NCI-H2196 treated with DMSO at 0.1 percent for 48 hours (cell line): ENCODE measurements around the gene AGAP1.

Experiments used
- DNase-seq: peaks from one replicate; lab custom pipeline; 2025; ENCODE audit not compliant: unreplicated experiment; lab: John Stamatoyannopoulos, UW

AGAP1 gene

GRCh38 chr2:235952714-235953113 is 458.9 kb downstream of the AGAP1 start:
- no peak for DNase-seq

DNA sequence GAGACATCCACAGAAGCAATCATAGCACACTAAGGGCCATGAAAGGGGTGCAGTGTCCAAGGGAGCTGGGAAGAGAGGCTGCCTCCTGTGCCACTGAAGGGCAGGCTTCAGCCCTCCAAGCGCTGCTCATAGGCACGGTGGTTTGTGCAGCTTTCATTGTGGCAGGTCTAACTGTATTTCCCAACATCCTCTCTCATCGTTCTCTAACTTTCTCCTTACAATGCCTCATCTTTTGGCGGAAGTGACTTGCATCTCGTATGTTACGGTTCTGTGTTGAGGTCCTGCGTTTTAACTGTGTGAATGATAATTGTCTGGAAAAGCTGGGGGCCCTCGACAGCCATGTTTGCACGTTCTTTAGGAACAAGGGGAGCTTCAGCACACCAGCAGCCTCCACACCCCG is 460.4 kb downstream of the AGAP1 start:
- DNase-seq, result no peak

DNA sequence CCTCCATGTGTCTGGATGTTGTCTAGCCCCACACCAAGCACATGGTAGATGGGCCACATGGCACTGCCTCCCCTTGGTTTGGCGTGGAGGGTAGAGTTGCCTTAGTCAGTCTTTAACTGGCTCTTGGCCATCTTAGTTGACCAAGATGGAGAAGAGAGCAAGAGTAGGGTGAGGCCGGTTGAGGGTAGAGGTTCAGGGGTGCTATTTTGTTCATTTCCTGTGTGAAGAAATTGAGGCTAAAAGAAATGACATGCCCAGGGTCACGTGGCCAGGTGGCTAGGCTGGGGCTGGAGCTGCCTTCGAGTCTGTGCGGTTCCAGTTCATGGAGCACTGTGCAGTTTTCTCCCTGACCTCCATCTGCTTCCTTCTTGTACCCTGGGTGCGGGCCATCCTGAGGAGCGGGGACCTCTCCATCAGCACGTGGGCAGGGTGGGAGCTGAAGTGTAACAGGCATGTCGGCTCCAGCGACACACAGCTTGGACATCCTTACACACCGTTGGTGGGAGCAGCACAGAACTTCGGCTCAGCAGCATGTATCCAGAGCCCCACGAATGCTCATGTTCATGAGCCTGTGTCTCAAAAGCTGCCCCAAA is 461.1 kb downstream of the AGAP1 start:
- no peak for DNase-seq

DNA sequence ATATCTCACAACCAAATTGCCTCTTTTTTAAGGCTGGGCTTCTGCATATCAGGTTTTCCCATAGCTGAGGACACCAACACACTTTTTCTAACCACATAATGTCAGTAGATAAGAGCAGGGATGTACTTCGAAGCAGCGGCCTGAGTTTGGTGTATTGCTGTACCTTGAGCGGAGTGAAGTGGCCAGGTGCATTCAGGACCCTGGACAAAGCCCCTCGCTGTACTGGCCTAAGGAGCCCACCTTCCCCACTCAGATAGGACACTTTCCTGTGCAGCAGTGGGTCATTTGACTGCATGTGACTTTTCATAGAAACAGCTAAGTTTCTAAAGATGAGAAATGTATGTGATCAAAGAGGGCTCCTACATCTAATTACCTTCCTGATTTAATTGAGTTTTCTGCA is 461.8 kb downstream of the AGAP1 start:
- DNase-seq, result no peak

DNA sequence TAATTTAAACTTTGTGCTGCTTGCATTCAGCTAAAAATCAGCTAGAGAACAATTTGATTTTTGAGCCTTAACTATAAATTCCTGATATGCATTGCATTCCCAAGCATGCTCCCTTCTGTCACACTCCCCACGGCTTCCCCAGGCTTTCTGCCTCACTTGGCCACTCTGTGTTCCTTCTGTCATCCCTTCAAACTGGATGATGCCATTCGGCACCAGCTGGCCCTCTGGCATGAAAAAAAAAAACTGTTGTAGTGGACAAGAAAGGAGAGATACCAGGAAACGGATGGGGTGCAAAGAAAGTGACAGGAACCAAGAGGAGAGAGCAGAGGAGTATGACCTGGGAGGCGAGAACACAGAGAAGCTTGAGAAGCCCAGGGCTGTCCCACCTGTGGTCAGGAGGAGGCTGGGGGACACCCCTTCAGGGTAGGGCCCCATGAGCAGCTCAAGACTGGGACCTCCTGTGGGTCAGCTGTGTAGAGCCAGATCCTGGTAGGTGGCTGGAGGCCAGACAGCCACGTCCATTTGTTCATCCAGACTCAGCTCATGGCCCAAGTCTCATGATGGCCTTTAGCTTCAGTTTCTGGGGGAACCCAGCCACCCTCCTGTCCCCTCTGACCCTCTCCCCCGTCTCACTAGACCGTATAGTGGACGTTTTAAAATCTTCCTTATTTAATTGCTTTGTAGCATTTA is 462.6 kb downstream of the AGAP1 start:
- no peak for DNase-seq

- DNase-seq, result no peak
Observed at GRCh38 chr2:235957251-235957650, 463.4 kb downstream of the AGAP1 start.

DNA sequence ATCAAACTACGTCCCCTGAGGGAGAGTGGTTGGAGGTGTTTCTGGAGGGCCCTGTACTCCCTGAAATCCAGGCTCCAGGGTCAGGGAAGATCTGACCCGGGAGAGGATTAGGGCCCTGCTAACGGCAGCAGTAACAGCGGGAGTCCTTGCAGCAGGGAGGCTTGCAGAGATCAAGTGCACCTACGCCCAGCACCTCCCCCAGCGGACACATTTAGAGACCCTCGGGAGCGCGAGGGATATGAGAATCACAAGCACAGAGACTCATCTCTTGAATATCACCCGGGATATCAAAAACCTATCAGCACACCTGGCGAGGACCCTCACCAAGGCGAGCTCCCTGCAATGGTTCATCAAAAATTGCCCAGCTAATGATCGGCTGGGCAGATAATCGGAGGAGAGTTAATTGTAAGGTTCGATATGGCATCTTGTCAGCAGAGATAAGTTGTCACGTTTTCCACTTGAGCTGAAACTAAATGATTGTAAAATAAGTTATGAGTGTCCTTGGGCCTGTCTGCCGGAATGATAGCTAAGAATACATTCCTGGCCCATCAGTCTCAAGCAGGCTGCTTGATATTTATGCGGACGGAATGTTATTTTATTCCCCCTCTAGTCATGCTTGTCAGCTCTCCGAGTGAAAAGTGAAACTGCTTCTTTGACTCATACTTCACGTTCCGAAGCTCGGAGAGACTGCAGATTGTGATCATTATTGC is 464.5 kb downstream of the AGAP1 start:
- DNase-seq, result no peak

- no peak for DNase-seq
Observed at GRCh38 chr2:235958931-235959410, 465.1 kb downstream of the AGAP1 start.

DNA sequence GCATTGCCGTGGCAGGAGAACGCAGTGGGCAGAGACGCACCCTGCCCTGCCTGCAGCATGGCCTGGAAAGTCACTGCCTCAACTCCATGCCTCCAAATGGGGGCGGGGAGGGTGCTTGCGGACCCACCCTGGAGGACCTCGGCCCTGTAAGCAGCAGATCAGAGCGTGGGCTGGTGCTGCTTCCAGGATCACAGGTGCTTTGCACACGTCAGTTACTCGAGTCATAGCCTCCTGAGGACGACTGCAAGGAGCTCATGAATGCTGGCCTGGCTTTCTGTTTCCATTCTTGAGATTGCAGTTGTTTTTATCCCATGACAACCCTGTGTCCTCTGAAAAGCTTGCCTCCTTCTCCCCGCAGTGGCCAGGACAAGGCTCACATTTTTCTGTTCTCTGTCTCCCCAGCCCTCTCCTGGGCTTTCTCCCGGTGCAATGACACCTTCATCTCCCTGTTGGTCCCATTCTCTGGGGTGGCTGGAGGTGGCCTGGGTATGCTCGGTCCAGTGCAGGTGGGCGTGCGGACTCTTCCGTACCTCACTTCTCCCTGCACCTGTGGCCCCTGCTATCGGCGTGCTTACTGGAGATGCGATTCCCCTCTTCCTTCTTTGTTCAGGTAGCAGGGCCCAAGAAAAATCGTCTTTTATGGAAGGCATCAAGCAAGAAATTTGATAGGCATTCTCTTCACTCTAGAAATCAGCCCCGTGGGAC is 466.3 kb downstream of the AGAP1 start:
- DNase-seq, result no peak

- DNase-seq, result no peak
Observed at GRCh38 chr2:235960716-235961640, 467.1 kb downstream of the AGAP1 start.

- no peak for DNase-seq
Observed at GRCh38 chr2:235961711-235962110, 467.9 kb downstream of the AGAP1 start.

DNA sequence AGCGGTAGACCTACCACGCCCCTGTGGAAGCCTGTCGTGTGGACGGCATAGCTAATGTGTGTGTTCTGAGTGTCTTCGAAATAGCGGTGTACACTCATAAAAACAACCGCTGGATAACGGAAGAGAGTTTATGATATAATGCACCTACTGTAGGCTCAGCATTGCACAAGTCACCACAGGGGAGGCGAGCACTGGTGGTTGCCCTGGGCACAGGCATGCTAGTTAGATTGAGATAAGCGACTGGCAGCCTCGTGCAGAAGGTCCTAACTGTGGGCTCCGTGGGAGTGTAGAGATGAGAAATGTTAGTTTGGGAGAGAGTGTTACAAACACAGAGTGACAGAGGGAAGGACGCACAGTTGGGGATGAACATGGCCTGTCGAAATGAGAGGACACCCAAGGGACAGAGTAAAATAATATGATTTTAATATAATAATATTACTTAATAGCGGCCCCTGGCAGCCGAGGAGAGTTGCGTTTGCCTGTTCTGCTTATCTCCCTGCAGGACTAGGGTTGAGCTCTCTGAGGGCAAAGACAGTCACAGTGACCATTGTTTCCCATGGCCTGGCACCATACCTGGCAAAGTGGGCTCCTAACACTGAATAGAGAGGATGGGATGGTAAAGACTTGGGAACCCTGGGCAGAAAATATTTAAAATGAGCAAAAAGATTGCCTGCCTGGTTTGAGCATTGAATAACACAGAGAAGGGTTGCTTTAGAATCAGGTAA is 470.2 kb downstream of the AGAP1 start:
- no peak for DNase-seq

DNA sequence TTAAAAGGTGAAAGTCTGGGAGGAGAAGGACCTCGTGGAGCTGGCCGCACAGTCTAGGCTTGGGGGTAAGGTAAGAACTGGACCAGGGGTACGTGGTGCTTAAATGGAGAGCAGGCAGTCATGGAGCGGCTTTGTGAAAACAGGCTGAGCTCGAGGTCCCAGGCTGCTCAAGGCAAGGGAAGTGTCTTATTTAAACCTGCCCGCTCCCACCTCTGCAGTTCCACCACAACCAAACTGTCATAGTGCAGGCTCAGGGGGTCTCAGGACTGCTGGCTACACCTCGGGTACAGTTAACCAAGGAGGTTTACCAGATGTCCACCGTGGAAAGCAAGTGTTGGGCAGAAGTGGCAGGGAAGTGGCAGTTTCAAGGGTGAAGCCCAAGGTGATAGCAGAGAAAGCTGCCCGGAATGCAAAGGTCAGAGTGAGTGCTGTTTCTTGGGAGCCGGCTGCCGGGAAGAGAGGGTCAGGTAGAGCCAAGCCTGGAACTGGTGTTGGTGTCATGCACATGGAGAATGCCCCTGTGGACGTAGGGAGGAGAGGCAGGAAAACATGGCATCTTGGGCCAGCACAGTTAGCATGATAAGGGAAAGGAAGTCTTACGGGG is 471.0 kb downstream of the AGAP1 start:
- no peak for DNase-seq

DNA sequence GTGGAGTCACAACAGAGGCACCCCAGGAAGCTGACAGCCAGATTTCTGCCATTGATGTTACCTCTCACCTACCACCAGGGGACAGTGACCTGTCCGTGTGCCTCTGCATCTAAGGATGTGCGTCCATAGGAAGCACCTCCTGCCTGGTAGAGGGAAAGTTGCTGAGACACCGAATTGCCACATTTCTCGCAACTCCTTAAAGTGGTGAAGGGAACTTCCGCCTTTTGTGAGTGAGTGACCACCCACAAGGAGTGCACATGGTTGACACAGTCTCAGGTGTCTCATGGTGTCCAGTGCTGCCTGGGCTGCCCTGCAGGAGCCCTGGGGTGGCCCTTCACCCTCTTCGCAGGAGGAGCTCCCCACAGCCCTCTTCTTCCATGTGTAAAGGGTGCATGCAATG is 472.6 kb downstream of the AGAP1 start:
- no peak for DNase-seq

- no peak for DNase-seq
Observed at GRCh38 chr2:235966932-235967757, 473.3 kb downstream of the AGAP1 start.

DNA sequence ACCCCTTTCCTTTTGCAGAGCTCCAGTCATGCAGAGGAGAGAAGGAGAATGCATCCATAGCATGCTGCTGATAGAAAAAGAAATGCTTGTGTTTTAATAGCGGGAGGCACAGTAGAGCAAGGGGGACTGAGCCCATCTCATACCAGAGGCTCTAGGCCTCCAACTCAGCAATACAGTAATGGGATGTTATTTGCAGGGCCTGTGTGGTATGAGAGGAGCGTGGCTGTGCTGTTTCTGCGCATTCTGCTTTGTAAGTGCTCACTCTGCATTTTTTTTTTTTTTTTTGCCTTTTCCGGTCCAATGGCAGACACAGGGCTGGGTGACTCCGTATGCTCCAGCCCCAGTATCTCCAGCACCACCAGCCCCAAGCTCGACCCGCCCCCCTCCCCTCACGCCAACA is 474.3 kb downstream of the AGAP1 start:
- no peak for DNase-seq

- DNase-seq, result peak; percentile 8
Observed at GRCh38 chr2:235968616-235969324, 474.9 kb downstream of the AGAP1 start.
